Neural progenitor cell (in vitro differentiated cells): Measurements from ENCODE around the gene GNAT1.

Experiments used
- EZH2phosphoT487 ChIP-seq: fragments of 200-600 bp; sonication (generic); IDR thresholded peaks from 2 replicates; pipeline ENCODE4 v1.6.1; 2017; ENCODE audit warnings: antibody characterized with exemption
- TF ChIP-seq, protein P1 (sequence below): fragments of 200-600 bp; sonication (generic); IDR thresholded peaks from 2 replicates; pipeline ENCODE4 v1.5.1; 2017; ENCODE audit warnings: antibody characterized with exemption, mild to moderate bottlenecking

DNA sequence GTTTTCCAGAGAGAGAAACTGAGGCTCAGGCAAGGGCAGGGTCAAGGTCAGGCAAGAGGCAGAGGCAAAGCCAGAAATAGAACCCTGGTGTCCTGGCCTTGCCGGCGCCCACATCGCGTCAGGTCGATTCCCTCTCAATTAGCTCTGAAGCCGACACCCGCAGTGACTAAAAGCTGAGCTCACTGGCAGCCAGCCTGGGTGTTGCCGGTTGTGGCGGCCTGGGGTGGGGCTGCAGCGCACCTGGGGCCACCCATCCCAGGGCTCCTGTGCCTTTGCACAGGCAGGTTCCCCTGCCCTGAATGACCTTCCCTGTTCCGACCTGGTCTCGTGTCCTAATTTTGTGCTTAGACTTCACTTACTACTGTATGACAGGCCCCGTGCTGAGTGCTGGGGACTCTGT, 30.1 kb upstream of the GNAT1 start:
- TF ChIP-seq EZH2phosphoT487 = no peak
- TF ChIP-seq, protein P1, sequence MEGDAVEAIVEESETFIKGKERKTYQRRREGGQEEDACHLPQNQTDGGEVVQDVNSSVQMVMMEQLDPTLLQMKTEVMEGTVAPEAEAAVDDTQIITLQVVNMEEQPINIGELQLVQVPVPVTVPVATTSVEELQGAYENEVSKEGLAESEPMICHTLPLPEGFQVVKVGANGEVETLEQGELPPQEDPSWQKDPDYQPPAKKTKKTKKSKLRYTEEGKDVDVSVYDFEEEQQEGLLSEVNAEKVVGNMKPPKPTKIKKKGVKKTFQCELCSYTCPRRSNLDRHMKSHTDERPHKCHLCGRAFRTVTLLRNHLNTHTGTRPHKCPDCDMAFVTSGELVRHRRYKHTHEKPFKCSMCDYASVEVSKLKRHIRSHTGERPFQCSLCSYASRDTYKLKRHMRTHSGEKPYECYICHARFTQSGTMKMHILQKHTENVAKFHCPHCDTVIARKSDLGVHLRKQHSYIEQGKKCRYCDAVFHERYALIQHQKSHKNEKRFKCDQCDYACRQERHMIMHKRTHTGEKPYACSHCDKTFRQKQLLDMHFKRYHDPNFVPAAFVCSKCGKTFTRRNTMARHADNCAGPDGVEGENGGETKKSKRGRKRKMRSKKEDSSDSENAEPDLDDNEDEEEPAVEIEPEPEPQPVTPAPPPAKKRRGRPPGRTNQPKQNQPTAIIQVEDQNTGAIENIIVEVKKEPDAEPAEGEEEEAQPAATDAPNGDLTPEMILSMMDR = no peak
